CD4-positive, alpha-beta T cell treated with Interleukin-15 for 4 hours (primary cell): ENCODE data around the gene HSPA9.
"Not testable (repeated sequence)": the region's sequence is repeated elsewhere in the genome, so short reads cannot be mapped to it uniquely, and the experiment has no call there.

Source experiments
- DNase-seq: peaks from one replicate; pipeline ENCODE4 v3.0.0-alpha.2; 2020; ENCODE audit warnings: low spot score

Gene HSPA9

GRCh38 chr5:138529812-138530211 lies 45.4 kb downstream of the HSPA9 start:
- no peak for DNase-seq

- no peak for DNase-seq
Observed at GRCh38 chr5:138528744-138529469, 46.3 kb downstream of the HSPA9 start.

- no peak for DNase-seq
Observed at GRCh38 chr5:138528208-138528607, 47.0 kb downstream of the HSPA9 start.

GRCh38 chr5:138527170-138527569 lies 48.0 kb downstream of the HSPA9 start:
- no peak for DNase-seq

- DNase-seq = no peak
Observed at GRCh38 chr5:138523406-138523805, 51.8 kb downstream of the HSPA9 start.

GRCh38 chr5:138520971-138521370 lies 54.2 kb downstream of the HSPA9 start:
- no peak for DNase-seq

- DNase-seq = no peak
Observed at GRCh38 chr5:138517437-138517836, 57.8 kb downstream of the HSPA9 start.

- DNase-seq = no peak
Observed at GRCh38 chr5:138515556-138516245, 59.5 kb downstream of the HSPA9 start.

GRCh38 chr5:138514021-138514420 lies 61.2 kb downstream of the HSPA9 start:
- no peak for DNase-seq

GRCh38 chr5:138508958-138509357 lies 66.2 kb downstream of the HSPA9 start:
- DNase-seq = no peak

GRCh38 chr5:138507485-138507884 lies 67.7 kb downstream of the HSPA9 start:
- not testable (repeated sequence) for DNase-seq

- DNase-seq = no peak
Observed at GRCh38 chr5:138506370-138507306, 68.6 kb downstream of the HSPA9 start.

GRCh38 chr5:138504799-138505198 lies 70.4 kb downstream of the HSPA9 start:
- no peak for DNase-seq
